ENCODE data around the gene FSTL5.

The FSTL5 gene

GRCh38 chr4:161583549-161583948 lies 580.3 kb downstream of the FSTL5 start:
- Histone ChIP-seq H3K9ac (ENCODE audit: low read length) (no peak overlapping the region), H3F3A (ENCODE audit: insufficient read depth) (no peaks in the 10 kb centered on the region), H3K4me3 (ENCODE audit: insufficient read depth, low read length, poor library complexity, severe bottlenecking) (no peak overlapping the region), H3K79me2 (ENCODE audit: insufficient read depth, low read length) (no peaks in the 10 kb centered on the region), H3K4me2 (ENCODE audit: low read depth, low read length, poor library complexity, severe bottlenecking) (no peak overlapping the region), H3K9me2 (replicated peaks; ENCODE audit: insufficient read depth, low read length) (no peaks in the 10 kb centered on the region), H3K27me3 (ENCODE audit: low read length) (no peaks in the 10 kb centered on the region), H3K27ac (ENCODE audit: low read depth, low read length) (no peak overlapping the region), H3K36me3 (ENCODE audit: low read length) (no peaks in the 10 kb centered on the region), H4K20me1 (ENCODE audit: low read depth, low read length) (no peaks in the 10 kb centered on the region), H3K9me3 (ENCODE audit: insufficient read depth, low read length) (no peaks in the 10 kb centered on the region), H2AFZ (ENCODE audit: low read depth, low read length, severe bottlenecking) (no peak overlapping the region)
- TF ChIP-seq EZH2phosphoT487 (conservative IDR thresholded peaks at IDR 0.05; ENCODE audit: low read length) (no peak), CTCF (IDR thresholded peaks at IDR 0.05; ENCODE audit: insufficient read depth, low read length, poor library complexity, severe bottlenecking) (no peak)

GRCh38 chr4:161581262-161582230 lies 582.3 kb downstream of the FSTL5 start:
- Histone ChIP-seq H3K27me3 (ENCODE audit: low read length) (no peaks in the 10 kb centered on the region), H3K9me2 (replicated peaks; ENCODE audit: insufficient read depth, low read length) (no peaks in the 10 kb centered on the region), H3K4me2 (ENCODE audit: low read depth, low read length, poor library complexity, severe bottlenecking) (no peak overlapping the region)

DNA sequence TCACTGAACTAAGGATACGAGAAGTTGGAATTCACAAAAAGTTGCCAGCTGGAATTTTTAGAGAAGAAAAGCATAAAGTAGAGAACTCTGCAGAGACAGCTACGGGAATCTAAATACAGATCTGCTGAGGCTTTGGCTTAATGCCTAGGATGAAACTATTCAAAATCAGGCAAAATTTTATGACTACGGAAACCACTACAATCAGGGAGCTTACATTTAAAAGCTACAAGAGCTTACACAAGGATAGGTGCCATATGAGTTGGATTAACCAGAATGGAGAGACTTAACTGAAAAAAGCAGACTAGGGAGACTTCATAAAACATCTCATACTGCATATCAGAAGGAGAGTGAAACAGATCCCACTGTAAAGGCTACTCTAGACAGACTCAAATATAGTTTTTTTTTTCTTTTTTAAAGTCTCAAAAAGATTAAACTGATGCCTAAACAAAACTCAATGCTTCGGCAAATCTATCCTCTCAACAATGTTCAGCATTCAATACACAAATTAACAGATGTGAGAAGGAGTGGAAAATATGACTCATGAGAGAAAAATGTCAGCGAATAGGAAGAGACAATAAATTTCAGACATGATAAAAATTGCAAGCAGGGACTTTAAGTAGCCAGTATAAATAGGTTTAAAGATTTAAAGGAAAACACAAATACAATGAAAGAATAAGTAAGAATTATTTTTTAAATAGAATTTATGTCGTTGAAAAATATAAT lies 586.1 kb downstream of the FSTL5 start:
- Histone ChIP-seq H3K79me2 (ENCODE audit: insufficient read depth, low read length) (no peaks in the 10 kb centered on the region), H3F3A (ENCODE audit: insufficient read depth) (no peaks in the 10 kb centered on the region), H3K36me3 (ENCODE audit: low read length) (no peaks in the 10 kb centered on the region), H3K9me3 (ENCODE audit: insufficient read depth, low read length) (no peaks in the 10 kb centered on the region), H3K9ac (ENCODE audit: low read length) (no peak overlapping the region), H2AFZ (ENCODE audit: low read depth, low read length, severe bottlenecking) (no peak overlapping the region), H3K9me2 (replicated peaks; ENCODE audit: insufficient read depth, low read length) (no peaks in the 10 kb centered on the region), H3K27me3 (ENCODE audit: low read length) (no peaks in the 10 kb centered on the region), H3K4me3 (ENCODE audit: insufficient read depth, low read length, poor library complexity, severe bottlenecking) (no peak overlapping the region), H3K27ac (ENCODE audit: low read depth, low read length) (no peak overlapping the region), H4K20me1 (ENCODE audit: low read depth, low read length) (no peaks in the 10 kb centered on the region), H3K4me2 (ENCODE audit: low read depth, low read length, poor library complexity, severe bottlenecking) (no peak overlapping the region)
- TF ChIP-seq EZH2phosphoT487 (conservative IDR thresholded peaks at IDR 0.05; ENCODE audit: low read length) (no peak), CTCF (IDR thresholded peaks at IDR 0.05; ENCODE audit: insufficient read depth, low read length, poor library complexity, severe bottlenecking) (no peak)

More at GRCh38 chr4:161581262-161582230, 582.3 kb downstream of the FSTL5 start:
- Histone ChIP-seq H3K79me2 (ENCODE audit: insufficient read depth, low read length) (no peaks in the 10 kb centered on the region), H3K27ac (ENCODE audit: low read depth, low read length) (no peak overlapping the region), H3K9ac (ENCODE audit: low read length) (no peak overlapping the region), H3K9me3 (ENCODE audit: insufficient read depth, low read length) (no peaks in the 10 kb centered on the region), H2AFZ (ENCODE audit: low read depth, low read length, severe bottlenecking) (no peak overlapping the region), H4K20me1 (ENCODE audit: low read depth, low read length) (no peaks in the 10 kb centered on the region), H3K36me3 (ENCODE audit: low read length) (no peaks in the 10 kb centered on the region), H3F3A (ENCODE audit: insufficient read depth) (no peaks in the 10 kb centered on the region), H3K4me3 (ENCODE audit: insufficient read depth, low read length, poor library complexity, severe bottlenecking) (no peak overlapping the region)
- TF ChIP-seq CTCF (IDR thresholded peaks at IDR 0.05; ENCODE audit: insufficient read depth, low read length, poor library complexity, severe bottlenecking) (no peak), EZH2phosphoT487 (conservative IDR thresholded peaks at IDR 0.05; ENCODE audit: low read length) (no peak)

All from SU-DHL-6 (cell line).